BLaER1 (cell line): Measurements from ENCODE around the gene DHX15.

ENCODE experiments used
- H3K27ac ChIP-seq: shearing (Covaris generic); formaldehyde crosslinking; 2 replicates; pipeline ENCODE4 v1.8.1; 2022
- H3K27me3 ChIP-seq: shearing (Covaris generic); formaldehyde crosslinking; 2 replicates; pipeline ENCODE4 v1.8.1; 2022
- H3K36me3 ChIP-seq: shearing (Covaris generic); formaldehyde crosslinking; 2 replicates; pipeline ENCODE4 v1.8.1; 2022
- H3K4me1 ChIP-seq: shearing (Covaris generic); formaldehyde crosslinking; 2 replicates; pipeline ENCODE4 v1.8.1; 2022
- H3K4me2 ChIP-seq: shearing (Covaris generic); formaldehyde crosslinking; 2 replicates; pipeline ENCODE4 v1.8.1; 2022
- H3K4me3 ChIP-seq: shearing (Covaris generic); formaldehyde crosslinking; 2 replicates; pipeline ENCODE4 v1.8.1; 2022
- H3K9ac ChIP-seq: shearing (Covaris generic); formaldehyde crosslinking; 2 replicates; pipeline ENCODE4 v1.8.1; 2022
- H3K9me3 ChIP-seq: shearing (Covaris generic); formaldehyde crosslinking; 2 replicates; pipeline ENCODE4 v1.8.1; 2022
- H4K20me1 ChIP-seq: shearing (Covaris generic); formaldehyde crosslinking; 2 replicates; pipeline ENCODE4 v1.8.1; 2022
- Cebpa-rat ChIP-seq: shearing (Covaris generic); IDR thresholded peaks from 2 replicates; pipeline ENCODE4 v1.8.1; 2022

DHX15 gene

DNA sequence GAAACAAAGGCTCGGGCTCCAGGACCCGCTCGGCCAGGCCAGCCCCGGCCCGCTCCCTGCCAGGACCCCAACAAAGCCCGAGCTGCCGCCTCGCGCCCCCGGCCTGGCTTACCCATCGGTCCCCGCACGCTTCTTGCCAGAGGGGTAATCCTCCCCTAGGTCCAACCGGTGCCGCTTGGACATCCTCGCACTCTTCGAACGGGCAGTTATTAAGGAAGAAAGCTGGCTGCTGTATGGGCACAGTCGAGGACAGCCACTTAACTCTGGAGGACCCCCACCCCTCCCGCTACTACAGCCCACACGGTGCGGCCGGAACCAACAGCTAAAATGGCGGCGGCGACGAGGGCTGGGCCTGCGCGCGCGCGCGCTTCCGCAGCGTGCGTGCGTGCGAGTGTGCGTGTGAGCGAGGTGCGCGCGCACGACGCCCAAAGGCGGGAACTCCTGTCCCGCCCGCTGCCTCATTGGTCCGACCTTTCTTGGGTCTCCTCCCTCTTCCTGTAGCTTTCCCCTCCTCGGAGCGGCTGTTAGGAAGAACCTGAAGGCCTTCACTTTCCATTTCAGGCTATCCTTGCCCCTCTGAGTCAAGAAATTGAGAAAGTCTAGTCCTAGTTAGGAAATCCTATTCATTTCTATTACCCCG is at the start of gene DHX15:
Gene DHX15 (minus strand): TSS at position 344 of the 640 bp plus-strand sequence. CDS start 161 bp downstream, at position 183.
- Histone ChIP-seq H3K4me3 (peak within 1 kb of the TSS; percentile 99), H3K9ac (peak within 1 kb of the TSS; percentile 100), H3K27me3 (no peaks in the 10 kb centered on the region), H3K4me1 (peaks cover 44% of the 10 kb centered on the region), H3K36me3 (peaks cover 22% of the 10 kb centered on the region), H3K9me3 (peaks cover 5% of the 10 kb centered on the region; the same call in 1 of the 2 replicates), H3K27ac (peak within 1 kb of the TSS; percentile 100), H4K20me1 (peaks cover 43% of the 10 kb centered on the region), H3K4me2 (peak within 1 kb of the TSS; percentile 94)
- TF ChIP-seq Cebpa-rat = no peak

DNA sequence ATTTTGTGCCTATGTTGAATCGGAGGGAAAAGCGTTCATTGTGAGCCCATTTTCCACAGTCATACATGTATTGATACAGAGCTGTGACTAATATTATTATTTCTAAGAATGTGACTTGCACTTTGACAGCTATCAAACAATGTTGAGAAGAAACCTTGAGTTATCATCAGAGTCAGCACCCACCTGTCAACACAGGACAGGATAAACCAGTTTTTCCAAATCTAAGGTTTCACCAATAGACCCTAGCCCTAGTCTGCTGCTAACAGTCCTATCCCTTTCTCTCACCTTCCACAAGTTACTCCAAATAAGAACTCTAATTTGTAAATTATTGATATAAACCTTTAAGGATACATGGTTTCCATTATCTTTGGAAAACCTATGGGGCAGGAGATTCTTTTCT is 47.7 kb upstream of the DHX15 start:
- Histone ChIP-seq H3K9me3 (no peaks in the 10 kb centered on the region), H3K27ac (no peak overlapping the region), H3K36me3 (no peaks in the 10 kb centered on the region), H3K27me3 (no peaks in the 10 kb centered on the region), H3K4me3 (no peak overlapping the region), H3K9ac (no peak overlapping the region), H4K20me1 (no peaks in the 10 kb centered on the region), H3K4me2 (no peak overlapping the region), H3K4me1 (no peaks in the 10 kb centered on the region)
- no peak for TF ChIP-seq Cebpa-rat

DNA sequence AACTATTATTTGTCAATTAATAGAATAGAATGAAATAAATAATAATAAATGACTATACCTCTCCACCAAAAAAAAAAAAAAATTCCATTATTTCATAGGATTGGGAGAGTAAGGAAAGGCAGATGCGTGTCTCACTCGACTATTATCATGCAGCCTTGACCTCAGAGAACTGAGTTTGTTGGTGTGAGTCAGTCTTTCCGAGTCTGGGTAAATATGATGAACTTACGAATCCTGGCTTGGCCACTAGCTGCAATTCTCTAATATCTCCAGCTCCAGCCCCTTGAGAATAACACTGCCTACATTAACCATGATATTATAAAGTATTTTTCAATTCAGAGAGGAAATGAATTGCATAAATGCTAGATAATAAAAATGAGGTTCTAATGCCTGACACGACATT is 46.6 kb upstream of the DHX15 start:
- Histone ChIP-seq H3K4me1 (no peaks in the 10 kb centered on the region), H3K9ac (no peak overlapping the region), H3K9me3 (no peaks in the 10 kb centered on the region), H3K4me3 (no peak overlapping the region), H3K36me3 (no peaks in the 10 kb centered on the region), H3K27ac (no peak overlapping the region), H3K27me3 (no peaks in the 10 kb centered on the region), H4K20me1 (no peaks in the 10 kb centered on the region), H3K4me2 (no peak overlapping the region)
- TF ChIP-seq Cebpa-rat = no peak

DNA sequence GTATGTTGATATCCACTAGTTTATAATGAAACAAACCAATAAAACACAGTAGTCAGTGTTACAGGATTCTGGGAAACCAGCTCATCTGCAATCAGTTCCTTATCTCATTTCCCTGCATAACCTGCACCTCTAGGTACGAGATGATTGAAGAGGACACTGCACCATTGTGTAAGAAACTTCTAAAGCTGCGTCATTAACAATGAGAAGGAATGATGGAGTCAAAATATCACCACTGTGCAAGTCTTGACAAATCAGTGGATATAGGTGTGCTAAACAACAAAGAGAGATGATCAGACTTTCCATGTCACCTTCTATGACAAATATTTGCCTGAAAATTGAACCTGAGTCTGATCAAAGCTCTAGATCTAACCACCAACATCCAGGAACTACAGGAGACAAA is 40.7 kb upstream of the DHX15 start:
- no peak overlapping the region for H3K27ac ChIP-seq
- H3K4me3 ChIP-seq = no peak overlapping the region
- H4K20me1 ChIP-seq = no peaks in the 10 kb centered on the region
- H3K9ac ChIP-seq = no peak overlapping the region
- no peaks in the 10 kb centered on the region for H3K4me1 ChIP-seq
- peaks cover 17% of the 10 kb centered on the region for H3K9me3 ChIP-seq
- no peak overlapping the region for H3K4me2 ChIP-seq
- no peaks in the 10 kb centered on the region for H3K36me3 ChIP-seq
- TF ChIP-seq Cebpa-rat = no peak
- no peaks in the 10 kb centered on the region for H3K27me3 ChIP-seq

DNA sequence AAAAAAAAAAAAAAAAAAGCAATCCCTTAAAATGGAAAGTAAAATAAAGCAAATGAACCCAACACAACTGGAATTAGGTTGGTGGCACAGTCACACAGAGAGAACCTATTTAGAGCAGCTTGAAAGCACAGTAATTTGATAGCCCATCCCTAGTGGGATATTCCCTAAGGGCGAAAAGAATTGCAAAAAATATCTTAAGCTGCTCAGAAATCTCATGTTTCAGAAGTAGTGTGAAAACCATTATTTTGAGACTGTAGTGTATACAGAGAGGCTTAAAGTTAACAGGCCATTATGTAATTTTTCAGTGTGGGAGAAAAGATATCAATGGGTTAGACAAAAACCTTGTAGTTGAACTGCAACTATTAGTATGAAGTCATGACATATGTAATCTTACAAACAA is 40.0 kb upstream of the DHX15 start:
- no peak overlapping the region for H3K27ac ChIP-seq
- no peaks in the 10 kb centered on the region for H3K4me1 ChIP-seq
- H4K20me1 ChIP-seq = no peaks in the 10 kb centered on the region
- no peaks in the 10 kb centered on the region for H3K27me3 ChIP-seq
- H3K4me2 ChIP-seq = no peak overlapping the region
- H3K9me3 ChIP-seq = peaks cover 21% of the 10 kb centered on the region
- H3K36me3 ChIP-seq = no peaks in the 10 kb centered on the region
- no peak for TF ChIP-seq Cebpa-rat
- H3K4me3 ChIP-seq = no peak overlapping the region
- H3K9ac ChIP-seq = no peak overlapping the region

DNA sequence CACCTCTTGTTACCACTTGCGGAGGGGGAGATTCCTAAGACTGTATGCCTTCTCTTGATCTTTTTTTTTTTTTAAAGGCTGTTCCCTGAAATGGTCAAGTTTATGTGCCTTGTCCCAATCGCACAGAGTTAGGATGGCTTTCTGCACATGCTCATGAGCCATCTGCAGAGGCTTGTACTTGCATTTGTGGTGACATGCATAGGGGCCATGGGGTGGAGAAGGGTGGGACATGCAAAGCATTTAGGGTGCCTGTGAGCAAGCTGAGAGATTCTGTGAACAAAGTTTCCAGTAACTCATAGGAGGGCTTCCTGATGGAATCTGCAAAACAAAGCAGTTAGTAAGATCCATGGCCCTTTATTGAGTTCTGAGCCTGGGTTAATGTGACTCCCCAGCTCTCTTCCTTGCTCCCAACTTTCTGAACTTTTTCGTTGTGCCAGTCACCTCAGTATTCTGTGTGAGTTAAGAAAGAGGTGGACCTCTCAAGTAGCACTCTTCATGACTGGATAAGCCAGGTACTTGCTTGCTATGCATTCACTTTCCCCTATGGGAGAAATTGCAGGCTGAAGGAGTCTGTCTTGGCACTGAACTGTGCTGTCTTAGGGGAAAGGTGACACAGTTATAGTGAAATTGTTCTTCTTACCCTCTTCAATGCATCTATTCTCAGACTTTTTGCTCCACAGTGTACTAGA is 37.9 kb upstream of the DHX15 start:
- Histone ChIP-seq H3K4me3 (no peak overlapping the region), H3K36me3 (no peaks in the 10 kb centered on the region), H3K4me1 (no peaks in the 10 kb centered on the region), H3K27ac (no peak overlapping the region), H3K27me3 (no peaks in the 10 kb centered on the region), H3K9me3 (peaks cover 21% of the 10 kb centered on the region), H3K4me2 (no peak overlapping the region), H4K20me1 (no peaks in the 10 kb centered on the region), H3K9ac (no peak overlapping the region)
- no peak for TF ChIP-seq Cebpa-rat

DNA sequence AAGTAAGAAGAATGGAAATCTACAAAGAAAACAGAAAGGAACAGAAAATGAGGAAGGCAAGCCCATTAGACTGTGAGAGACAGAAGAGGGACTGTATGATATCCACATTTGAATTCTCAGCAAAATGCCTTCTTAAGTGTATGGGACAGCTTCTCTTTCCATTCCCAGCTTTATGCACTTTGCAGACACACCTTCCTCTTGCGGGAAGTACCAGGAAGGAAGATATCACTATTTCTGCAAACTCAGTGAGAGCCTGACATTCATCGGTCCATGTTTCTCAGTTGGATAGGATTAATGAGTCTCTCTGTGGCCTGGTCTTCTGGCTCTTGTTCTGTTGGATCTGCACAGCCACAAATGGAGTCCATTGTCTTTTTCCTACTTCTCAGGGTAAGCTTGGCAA is 31.6 kb upstream of the DHX15 start:
- Histone ChIP-seq H3K4me3 (no peak overlapping the region), H3K9me3 (peaks cover 12% of the 10 kb centered on the region), H3K9ac (no peak overlapping the region), H3K4me1 (no peaks in the 10 kb centered on the region), H3K4me2 (no peak overlapping the region), H3K27ac (no peak overlapping the region), H4K20me1 (no peaks in the 10 kb centered on the region), H3K36me3 (no peaks in the 10 kb centered on the region), H3K27me3 (no peaks in the 10 kb centered on the region)
- no peak for TF ChIP-seq Cebpa-rat

DNA sequence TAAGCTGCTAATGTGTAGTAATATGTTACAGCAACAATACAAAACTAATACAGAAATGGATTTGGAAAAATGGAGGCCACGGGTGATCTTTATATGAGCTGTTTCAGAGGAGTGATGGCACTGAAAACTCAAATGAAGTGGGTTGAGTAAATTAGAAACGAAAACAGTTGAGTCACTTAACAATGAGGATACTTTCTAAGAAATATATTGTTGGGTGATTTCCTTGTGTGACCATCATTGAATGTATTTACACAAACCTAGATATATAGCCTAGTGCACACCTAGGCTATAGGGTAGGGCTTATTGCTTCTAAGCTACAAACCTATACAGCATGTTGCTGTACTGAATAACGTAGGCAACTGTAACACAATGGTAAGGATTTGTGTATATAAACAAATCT is 30.5 kb upstream of the DHX15 start:
- no peak overlapping the region for H3K9ac ChIP-seq

DNA sequence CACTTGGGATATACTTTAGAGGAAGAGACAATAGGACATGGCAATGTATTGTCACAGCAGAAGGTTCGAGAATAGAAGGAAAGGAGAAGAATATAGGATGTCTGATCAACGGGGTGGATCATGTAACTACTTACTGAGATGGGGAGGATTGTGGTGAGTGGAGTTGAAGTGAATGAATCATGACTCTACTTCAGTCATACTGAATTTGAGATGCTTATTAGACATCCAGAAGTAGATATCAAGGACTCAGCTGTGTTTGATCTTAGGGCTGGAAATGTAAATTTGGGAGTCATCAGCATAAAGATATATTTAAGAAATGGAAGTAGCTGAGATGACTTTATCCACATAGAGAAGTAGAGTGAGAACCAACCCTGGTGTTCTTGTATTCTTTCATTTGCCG is 29.1 kb upstream of the DHX15 start:
- H3K4me2 ChIP-seq = no peak overlapping the region
- no peaks in the 10 kb centered on the region for H3K36me3 ChIP-seq
- TF ChIP-seq Cebpa-rat = no peak
- H3K4me3 ChIP-seq = no peak overlapping the region
- H3K9ac ChIP-seq = no peak overlapping the region
- H3K27ac ChIP-seq = no peak overlapping the region
- H3K9me3 ChIP-seq = no peaks in the 10 kb centered on the region
- H3K27me3 ChIP-seq = no peaks in the 10 kb centered on the region
- H4K20me1 ChIP-seq = no peaks in the 10 kb centered on the region
- H3K4me1 ChIP-seq = no peaks in the 10 kb centered on the region

More for the DNA sequence above, 30.5 kb upstream of the DHX15 start:
- Histone ChIP-seq H3K4me1 (no peaks in the 10 kb centered on the region), H3K36me3 (no peaks in the 10 kb centered on the region), H3K9me3 (0 out of 2 replicates have a peak, but pooled peaks cover 4% of the 10 kb centered on the region), H3K4me2 (no peak overlapping the region), H3K27ac (no peak overlapping the region), H3K4me3 (no peak overlapping the region), H4K20me1 (no peaks in the 10 kb centered on the region), H3K27me3 (no peaks in the 10 kb centered on the region)
- no peak for TF ChIP-seq Cebpa-rat

DNA sequence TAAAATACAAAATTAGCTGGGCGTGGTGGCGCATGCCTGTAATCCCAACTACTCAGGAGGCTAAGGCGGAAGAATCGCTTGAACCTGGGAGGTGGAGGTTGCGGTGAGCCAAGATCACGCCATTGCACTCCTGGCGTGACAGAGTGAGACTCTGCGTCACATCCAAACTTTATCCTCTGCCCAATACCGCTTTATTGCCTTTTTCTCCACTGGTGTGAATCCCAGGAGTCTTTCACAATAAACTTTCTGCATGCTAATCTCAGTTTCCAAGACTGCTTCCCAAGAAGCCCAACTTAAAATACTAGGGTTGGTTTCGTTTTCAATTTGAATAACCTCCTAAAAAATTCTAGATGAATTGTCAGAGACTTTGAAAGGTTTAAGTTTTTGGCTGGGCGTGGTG is 27.2 kb upstream of the DHX15 start:
- Histone ChIP-seq H3K4me1 (no peaks in the 10 kb centered on the region), H3K27ac (no peak overlapping the region), H3K4me3 (no peak overlapping the region), H4K20me1 (no peaks in the 10 kb centered on the region), H3K36me3 (no peaks in the 10 kb centered on the region), H3K9ac (no peak overlapping the region), H3K9me3 (no peaks in the 10 kb centered on the region), H3K4me2 (no peak overlapping the region), H3K27me3 (no peaks in the 10 kb centered on the region)
- no peak for TF ChIP-seq Cebpa-rat
